NCI-H1436 (cell line): ENCODE results near the gene PPIB.

ENCODE experiments used
- DNase-seq: peaks from one replicate; lab custom pipeline; 2025; lab: John Stamatoyannopoulos, UW

Gene PPIB

GRCh38 chr15:64162869-64163658, at the start of gene PPIB:
Gene PPIB (minus strand): TSS chr15:64163022. CDS start chr15:64162986, 36 bp downstream.
- peak; percentile 96 for DNase-seq

- no peak for DNase-seq
Measured at GRCh38 chr15:64211696-64212095, 48.9 kb upstream of the PPIB start.

GRCh38 chr15:64210371-64210770, 47.5 kb upstream of the PPIB start:
- DNase-seq: no peak

- DNase-seq: peak; percentile 10
Measured at GRCh38 chr15:64209680-64210334, 47.0 kb upstream of the PPIB start.

- no peak for DNase-seq
Measured at GRCh38 chr15:64205202-64205601, 42.4 kb upstream of the PPIB start.

- DNase-seq: no peak
Measured at GRCh38 chr15:64197425-64197824, 34.6 kb upstream of the PPIB start.

GRCh38 chr15:64193971-64194370, 31.1 kb upstream of the PPIB start:
- no peak for DNase-seq

- peak; percentile 3 for DNase-seq
Measured at GRCh38 chr15:64191971-64192830, 29.4 kb upstream of the PPIB start.

GRCh38 chr15:64187396-64188191, 24.8 kb upstream of the PPIB start:
- no peak for DNase-seq

- no peak for DNase-seq
Measured at GRCh38 chr15:64185146-64185911, 22.5 kb upstream of the PPIB start.

GRCh38 chr15:64182859-64183370, 20.1 kb upstream of the PPIB start:
- no peak for DNase-seq

GRCh38 chr15:64180235-64180824, 17.5 kb upstream of the PPIB start:
- peak; percentile 87 for DNase-seq

GRCh38 chr15:64166102-64166890, 3.5 kb upstream of the PPIB start:
- no peak for DNase-seq

GRCh38 chr15:64164436-64164835, 1.6 kb upstream of the PPIB start:
- no peak for DNase-seq

- no peak for DNase-seq
Measured at GRCh38 chr15:64163659-64164362, 989 bp upstream of the PPIB start.

GRCh38 chr15:64162478-64162868, 349 bp downstream of the PPIB start:
- no peak for DNase-seq

GRCh38 chr15:64161688-64162477, 939 bp downstream of the PPIB start:
- no peak for DNase-seq
